GM23338 (cell line): Measurements from ENCODE around the gene SASH3. TPM values are rescaled to one million over a fixed set of nuclear protein-coding genes. Genes with fewer than 3 reads are reported as not detected.

ENCODE experiments used
- ATAC-seq: fragments of 200-7000 bp; cut with Tn5 transposase; 3 replicates; pipeline ENCODE4 v1.9.1; 2020
- DNase-seq: peaks from one replicate; pipeline ENCODE4 v3.0.0-alpha.2; 2015; ENCODE audit warnings: low spot score
- H2AFZ ChIP-seq: fragments of 200-600 bp; sonication (generic); 2 replicates; pipeline ENCODE4 v1.8.0; 2016; ENCODE audit warnings: antibody characterized with exemption, mild to moderate bottlenecking, moderate library complexity
- H3F3A ChIP-seq: fragments of 200-600 bp; sonication (generic); replicated peaks from 2 replicates; pipeline ENCODE4 v1.8.0; 2017; ENCODE audit warnings: antibody characterized with exemption, mixed run types, low read depth
- H3K27ac ChIP-seq: fragments of 200-600 bp; sonication (generic); 2 replicates; pipeline ENCODE4 v1.6.1; 2016; ENCODE audit warnings: low read depth
- H3K27me3 ChIP-seq: fragments of 200-600 bp; sonication (generic); 2 replicates; pipeline ENCODE4 v1.8.0; 2016; ENCODE audit warnings: mild to moderate bottlenecking, mixed run types, moderate library complexity; ENCODE audit not compliant: insufficient read depth
- H3K36me3 ChIP-seq: fragments of 200-600 bp; sonication (generic); 2 replicates; pipeline ENCODE4 v1.8.0; 2016; ENCODE audit warnings: mild to moderate bottlenecking; ENCODE audit not compliant: insufficient read depth
- H3K4me1 ChIP-seq: fragments of 200-600 bp; sonication (generic); 2 replicates; pipeline ENCODE4 v1.8.0; 2016; ENCODE audit warnings: mild to moderate bottlenecking, moderate library complexity; ENCODE audit not compliant: insufficient read depth
- H3K4me2 ChIP-seq: fragments of 200-600 bp; sonication (generic); 2 replicates; pipeline ENCODE4 v1.7.1; 2017; ENCODE audit warnings: mixed run types
- H3K4me3 ChIP-seq: fragments of 200-600 bp; sonication (generic); 2 replicates; pipeline ENCODE4 v1.6.1; 2016; ENCODE audit warnings: mixed run types
- H3K79me2 ChIP-seq: fragments of 200-600 bp; sonication (generic); replicated peaks from 2 replicates; pipeline ENCODE4 v1.8.0; 2017; ENCODE audit warnings: mild to moderate bottlenecking; ENCODE audit not compliant: insufficient read depth
- H3K9me2 ChIP-seq: fragments of 200-600 bp; sonication (generic); 2 replicates; pipeline ENCODE4 v1.8.0; 2017; ENCODE audit not compliant: insufficient read depth
- H4K20me1 ChIP-seq: fragments of 200-600 bp; sonication (generic); replicated peaks from 2 replicates; pipeline ENCODE4 v1.8.0; 2017; ENCODE audit warnings: mild to moderate bottlenecking; ENCODE audit not compliant: insufficient read depth
- H3K27ac Mint-ChIP-seq: 2 replicates; pipeline ENCODE4 v1.8.0; 2020; ENCODE audit warnings: inconsistent platforms, mild to moderate bottlenecking, moderate library complexity, mixed read lengths
- H3K27me3 Mint-ChIP-seq: 3 replicates; pipeline ENCODE4 v1.8.0; 2022; ENCODE audit warnings: low read depth, mild to moderate bottlenecking, moderate library complexity, mixed read lengths, inconsistent platforms; ENCODE audit not compliant: insufficient read depth, poor library complexity
- H3K36me3 Mint-ChIP-seq: 3 replicates; pipeline ENCODE4 v1.8.0; 2021; ENCODE audit warnings: low read depth, mild to moderate bottlenecking, inconsistent platforms, moderate library complexity, mixed read lengths
- H3K4me1 Mint-ChIP-seq: 3 replicates; pipeline ENCODE4 v1.8.0; 2020; ENCODE audit warnings: mild to moderate bottlenecking, inconsistent platforms, mixed read lengths
- H3K4me3 Mint-ChIP-seq: 3 replicates; pipeline ENCODE4 v1.8.0; 2021; ENCODE audit warnings: moderate library complexity, mild to moderate bottlenecking, inconsistent platforms, mixed read lengths
- H3K9me3 Mint-ChIP-seq: 3 replicates; pipeline ENCODE4 v1.8.0; 2020; ENCODE audit warnings: moderate library complexity, mild to moderate bottlenecking, inconsistent platforms, mixed read lengths
- EZH2 ChIP-seq: fragments of 200-600 bp; sonication (generic); IDR thresholded peaks from one replicate; pipeline ENCODE4 v1.8.0; 2017; ENCODE audit warnings: antibody characterized with exemption, mild to moderate bottlenecking, low read depth; ENCODE audit not compliant: unreplicated experiment
- STAT1 ChIP-seq: IDR thresholded peaks from one replicate; pipeline ENCODE4 v1.6.1; 2016; ENCODE audit warnings: antibody characterized with exemption; ENCODE audit not compliant: unreplicated experiment
- ZNF114 ChIP-seq: fragments of 250-450 bp; sonication (Bioruptor Pico); IDR thresholded peaks from 2 replicates; pipeline ENCODE4 v1.5.0; 2020; ENCODE audit warnings: mild to moderate bottlenecking, moderate library complexity
- polyA plus RNA-seq: library from polyadenylated mRNA; unstranded; fragments of >200 nt; fragmentation: Nextera tagmentation; extraction: Ambion mirVana; gene quantifications from 2 replicates; pipeline ENCODE4 v1.2.1, GENCODE V29; 2016
- total RNA-seq: library from RNA; depleted of rRNA; stranded (reverse); fragments of >200 nt; shearing (Covaris generic); gene quantifications from 2 replicates; pipeline ENCODE4 v1.2.3, GENCODE V29; 2014
- TF ChIP-seq, protein P1 (sequence below): fragments of 250-450 bp; sonication (Bioruptor Pico); IDR thresholded peaks from 2 replicates; pipeline ENCODE4 v1.5.0; 2020; ENCODE audit warnings: mild to moderate bottlenecking, moderate library complexity

Gene SASH3
- total and polyA plus RNA-seq, 2 experiments from 2014 or later, result 0.18 TPM; not detected in 1

DNA sequence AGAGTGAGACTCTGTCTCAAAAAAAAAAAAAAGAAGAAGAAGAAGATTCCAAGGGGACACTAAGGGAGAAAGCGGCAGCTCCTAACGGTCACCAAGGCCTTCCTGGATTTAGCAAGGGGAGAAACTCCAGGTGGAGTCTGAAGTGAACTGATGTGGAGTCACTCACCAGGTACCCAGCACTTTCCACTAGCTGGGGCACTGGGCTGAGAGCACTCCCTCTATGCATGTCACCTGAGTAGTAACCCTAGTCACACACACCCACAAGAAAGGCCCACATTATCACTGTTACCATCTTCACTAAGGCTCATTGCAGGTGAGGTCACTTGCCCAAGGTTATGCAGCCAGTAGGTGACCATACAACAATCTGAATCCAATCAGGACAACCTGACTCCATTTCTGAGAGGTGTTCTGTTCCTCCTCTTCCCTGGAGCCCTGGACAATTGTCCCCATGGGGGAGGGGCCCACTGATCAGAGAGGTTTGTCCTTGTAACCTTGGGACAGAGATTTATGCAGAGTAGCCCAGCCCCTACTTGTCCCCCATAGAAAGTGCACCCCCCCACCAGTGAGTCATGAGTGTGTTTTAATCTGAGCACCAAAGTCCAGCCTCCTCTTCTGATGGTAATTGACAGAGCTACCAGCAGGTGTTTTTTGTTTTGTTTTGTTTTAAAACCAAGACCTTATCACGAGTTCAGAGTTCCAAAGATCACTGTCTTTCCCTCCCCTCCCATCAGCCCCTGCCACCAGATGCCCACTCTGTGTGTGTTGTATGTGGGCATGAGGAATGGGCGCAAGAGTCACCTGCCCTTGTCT, 5.9 kb upstream of the SASH3 start:
- no peaks in the 10 kb centered on the region for H3K27me3 ChIP-seq
- Mint-ChIP-seq H3K9me3 (no peaks in the 10 kb centered on the region), H3K36me3 (no peaks in the 10 kb centered on the region), H3K27ac (no peak overlapping the region), H3K27me3 (no peaks in the 10 kb centered on the region), H3K4me1 (peaks cover 6% of the 10 kb centered on the region; the same call in 2 of the 3 replicates), H3K4me3 (no peak overlapping the region)
- H3K9me2 ChIP-seq, result no peaks in the 10 kb centered on the region
- H3K4me2 ChIP-seq, result no peak overlapping the region
- no peaks in the 10 kb centered on the region for H4K20me1 ChIP-seq
- H3K4me1 ChIP-seq, result no peaks in the 10 kb centered on the region
- TF ChIP-seq ZNF114 (CRISPR knock-in tag), result no peak
- no peak for TF ChIP-seq STAT1
- TF ChIP-seq, protein P1, sequence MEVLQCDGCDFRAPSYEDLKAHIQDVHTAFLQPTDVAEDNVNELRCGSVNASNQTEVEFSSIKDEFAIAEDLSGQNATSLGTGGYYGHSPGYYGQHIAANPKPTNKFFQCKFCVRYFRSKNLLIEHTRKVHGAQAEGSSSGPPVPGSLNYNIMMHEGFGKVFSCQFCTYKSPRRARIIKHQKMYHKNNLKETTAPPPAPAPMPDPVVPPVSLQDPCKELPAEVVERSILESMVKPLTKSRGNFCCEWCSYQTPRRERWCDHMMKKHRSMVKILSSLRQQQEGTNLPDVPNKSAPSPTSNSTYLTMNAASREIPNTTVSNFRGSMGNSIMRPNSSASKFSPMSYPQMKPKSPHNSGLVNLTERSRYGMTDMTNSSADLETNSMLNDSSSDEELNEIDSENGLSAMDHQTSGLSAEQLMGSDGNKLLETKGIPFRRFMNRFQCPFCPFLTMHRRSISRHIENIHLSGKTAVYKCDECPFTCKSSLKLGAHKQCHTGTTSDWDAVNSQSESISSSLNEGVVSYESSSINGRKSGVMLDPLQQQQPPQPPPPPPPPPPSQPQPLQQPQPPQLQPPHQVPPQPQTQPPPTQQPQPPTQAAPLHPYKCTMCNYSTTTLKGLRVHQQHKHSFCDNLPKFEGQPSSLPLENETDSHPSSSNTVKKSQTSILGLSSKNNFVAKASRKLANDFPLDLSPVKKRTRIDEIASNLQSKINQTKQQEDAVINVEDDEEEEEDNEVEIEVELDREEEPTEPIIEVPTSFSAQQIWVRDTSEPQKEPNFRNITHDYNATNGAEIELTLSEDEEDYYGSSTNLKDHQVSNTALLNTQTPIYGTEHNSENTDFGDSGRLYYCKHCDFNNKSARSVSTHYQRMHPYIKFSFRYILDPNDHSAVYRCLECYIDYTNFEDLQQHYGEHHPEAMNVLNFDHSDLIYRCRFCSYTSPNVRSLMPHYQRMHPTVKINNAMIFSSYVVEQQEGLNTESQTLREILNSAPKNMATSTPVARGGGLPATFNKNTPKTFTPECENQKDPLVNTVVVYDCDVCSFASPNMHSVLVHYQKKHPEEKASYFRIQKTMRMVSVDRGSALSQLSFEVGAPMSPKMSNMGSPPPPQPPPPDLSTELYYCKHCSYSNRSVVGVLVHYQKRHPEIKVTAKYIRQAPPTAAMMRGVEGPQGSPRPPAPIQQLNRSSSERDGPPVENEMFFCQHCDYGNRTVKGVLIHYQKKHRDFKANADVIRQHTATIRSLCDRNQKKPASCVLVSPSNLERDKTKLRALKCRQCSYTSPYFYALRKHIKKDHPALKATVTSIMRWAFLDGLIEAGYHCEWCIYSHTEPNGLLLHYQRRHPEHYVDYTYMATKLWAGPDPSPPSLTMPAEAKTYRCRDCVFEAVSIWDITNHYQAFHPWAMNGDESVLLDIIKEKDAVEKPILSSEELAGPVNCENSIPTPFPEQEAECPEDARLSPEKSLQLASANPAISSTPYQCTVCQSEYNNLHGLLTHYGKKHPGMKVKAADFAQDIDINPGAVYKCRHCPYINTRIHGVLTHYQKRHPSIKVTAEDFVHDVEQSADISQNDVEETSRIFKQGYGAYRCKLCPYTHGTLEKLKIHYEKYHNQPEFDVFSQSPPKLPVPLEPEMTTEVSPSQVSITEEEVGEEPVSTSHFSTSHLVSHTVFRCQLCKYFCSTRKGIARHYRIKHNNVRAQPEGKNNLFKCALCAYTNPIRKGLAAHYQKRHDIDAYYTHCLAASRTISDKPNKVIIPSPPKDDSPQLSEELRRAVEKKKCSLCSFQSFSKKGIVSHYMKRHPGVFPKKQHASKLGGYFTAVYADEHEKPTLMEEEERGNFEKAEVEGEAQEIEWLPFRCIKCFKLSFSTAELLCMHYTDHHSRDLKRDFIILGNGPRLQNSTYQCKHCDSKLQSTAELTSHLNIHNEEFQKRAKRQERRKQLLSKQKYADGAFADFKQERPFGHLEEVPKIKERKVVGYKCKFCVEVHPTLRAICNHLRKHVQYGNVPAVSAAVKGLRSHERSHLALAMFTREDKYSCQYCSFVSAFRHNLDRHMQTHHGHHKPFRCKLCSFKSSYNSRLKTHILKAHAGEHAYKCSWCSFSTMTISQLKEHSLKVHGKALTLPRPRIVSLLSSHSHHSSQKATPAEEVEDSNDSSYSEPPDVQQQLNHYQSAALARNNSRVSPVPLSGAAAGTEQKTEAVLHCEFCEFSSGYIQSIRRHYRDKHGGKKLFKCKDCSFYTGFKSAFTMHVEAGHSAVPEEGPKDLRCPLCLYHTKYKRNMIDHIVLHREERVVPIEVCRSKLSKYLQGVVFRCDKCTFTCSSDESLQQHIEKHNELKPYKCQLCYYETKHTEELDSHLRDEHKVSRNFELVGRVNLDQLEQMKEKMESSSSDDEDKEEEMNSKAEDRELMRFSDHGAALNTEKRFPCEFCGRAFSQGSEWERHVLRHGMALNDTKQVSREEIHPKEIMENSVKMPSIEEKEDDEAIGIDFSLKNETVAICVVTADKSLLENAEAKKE (CRISPR knock-in tag), result no peak
- TF ChIP-seq EZH2, result no peak
- no peak overlapping the region for H3K4me3 ChIP-seq
- ATAC-seq (no peak), DNase-seq (no peak)
- no peak overlapping the region for H2AFZ ChIP-seq
- H3K27ac ChIP-seq, result no peak overlapping the region
- no peaks in the 10 kb centered on the region for H3K36me3 ChIP-seq
- H3F3A ChIP-seq, result no peaks in the 10 kb centered on the region
- no peaks in the 10 kb centered on the region for H3K79me2 ChIP-seq
